Measurements from ENCODE around the gene NME2. TPM values are rescaled to one million over a fixed set of nuclear protein-coding genes. Genes with fewer than 3 reads are reported as not detected.

Gene NME2
- total RNA-seq, 2 donors from 2014 or later = 331 to 338 TPM

- Histone ChIP-seq H3K9me3 (no peaks in the 10 kb centered on the region), H3K27ac (peak overlapping the region; percentile 54 to 65), H3K4me3 (no peak overlapping the region), H3K27me3 (replicated peaks; ENCODE audit: insufficient read depth) (no peaks in the 10 kb centered on the region), H3K36me3 (no peaks in the 10 kb centered on the region), H3K4me1 (ENCODE audit: control insufficient read depth in 1 of 2, low read depth in 2 of 2) (peaks cover 5 to 16% of the 10 kb centered on the region in 2 donors)
- no peak for TF ChIP-seq CTCF (IDR thresholded peaks at IDR 0.05)
- DNase-seq (ENCODE audit: low spot score) (no peak), ATAC-seq (ENCODE audit: insufficient number of reproducible peaks, low FRiP score, low read depth) (no peak)
Observed at GRCh38 chr17:51132964-51133319, 33.3 kb upstream of the NME2 start.

- Histone ChIP-seq H3K27me3 (replicated peaks; ENCODE audit: insufficient read depth) (no peaks in the 10 kb centered on the region), H3K9me3 (no peaks in the 10 kb centered on the region), H3K4me3 (no peak overlapping the region), H3K27ac (peak overlapping the region; percentile 54 to 65), H3K4me1 (ENCODE audit: control insufficient read depth in 1 of 2, low read depth in 2 of 2) (peaks cover 5 to 16% of the 10 kb centered on the region in 2 donors), H3K36me3 (no peaks in the 10 kb centered on the region)
- DNase-seq (ENCODE audit: low spot score) (no peak), ATAC-seq (ENCODE audit: insufficient number of reproducible peaks, low FRiP score, low read depth) (no peak)
- TF ChIP-seq CTCF (IDR thresholded peaks at IDR 0.05) = no peak
Observed at GRCh38 chr17:51133365-51133764, 32.8 kb upstream of the NME2 start.

GRCh38 chr17:51135956-51136355 lies 30.3 kb upstream of the NME2 start:
- no peak overlapping the region for H3K4me3 ChIP-seq
- H3K36me3 ChIP-seq = no peaks in the 10 kb centered on the region
- TF ChIP-seq CTCF (IDR thresholded peaks at IDR 0.05) = no peak
- H3K27ac ChIP-seq = no peak overlapping the region
- H3K27me3 ChIP-seq (replicated peaks; ENCODE audit: insufficient read depth) = no peaks in the 10 kb centered on the region
- ATAC-seq (ENCODE audit: insufficient number of reproducible peaks, low FRiP score, low read depth) = no peak
- no peak for DNase-seq (ENCODE audit: low spot score)
- H3K4me1 ChIP-seq (ENCODE audit: control insufficient read depth in 1 of 2, low read depth in 2 of 2) = peaks cover 5 to 16% of the 10 kb centered on the region in 2 donors
- H3K9me3 ChIP-seq = no peaks in the 10 kb centered on the region

GRCh38 chr17:51142597-51142996 lies 23.6 kb upstream of the NME2 start:
- H3K36me3 ChIP-seq = no peaks in the 10 kb centered on the region
- no peak for TF ChIP-seq CTCF (IDR thresholded peaks at IDR 0.05)
- H3K4me3 ChIP-seq = no peak overlapping the region
- ATAC-seq (ENCODE audit: insufficient number of reproducible peaks, low FRiP score, low read depth) (no peak), DNase-seq (ENCODE audit: low spot score) (no peak)
- no peak overlapping the region for H3K27ac ChIP-seq
- H3K27me3 ChIP-seq (replicated peaks; ENCODE audit: insufficient read depth) = no peaks in the 10 kb centered on the region
- H3K4me1 ChIP-seq (ENCODE audit: control insufficient read depth in 1 of 2, low read depth in 2 of 2) = no peaks in the 10 kb centered on the region
- no peaks in the 10 kb centered on the region for H3K9me3 ChIP-seq

- no peak for DNase-seq (ENCODE audit: low spot score)
- Histone ChIP-seq H3K27me3 (replicated peaks; ENCODE audit: insufficient read depth) (no peaks in the 10 kb centered on the region), H3K4me3 (no peak overlapping the region), H3K9me3 (no peaks in the 10 kb centered on the region), H3K36me3 (no peaks in the 10 kb centered on the region), H3K4me1 (ENCODE audit: control insufficient read depth in 1 of 2, low read depth in 2 of 2) (no peaks in the 10 kb centered on the region), H3K27ac (no peak overlapping the region)
- ATAC-seq (ENCODE audit: insufficient number of reproducible peaks, low FRiP score, low read depth) = no peak
- TF ChIP-seq CTCF (IDR thresholded peaks at IDR 0.05) = no peak
Observed at GRCh38 chr17:51144266-51145022, 21.8 kb upstream of the NME2 start.
